Stomach (tissue), 4 donors: Measurements from ENCODE around the gene DNAJC25.

Experiments used
- CTCF ChIP-seq, 7 experiments: fragments of 450-650 bp in 4 of 7; fragments of 200-600 bp in 3 of 7; sonication (generic) in 3 of 7; IDR thresholded peaks; one replicate each; pipeline ENCODE4 v1.5.1; 2016 to 2019; ENCODE audit warnings: antibody characterized with exemption in 7 of 7, control low read depth in 2 of 7, mild to moderate bottlenecking in 1 of 7
- EP300 ChIP-seq: sonication (generic); formaldehyde crosslinking; IDR thresholded peaks from one replicate; pipeline ENCODE4 v1.6.1; 2017; ENCODE audit warnings: antibody characterized with exemption
- POLR2A ChIP-seq, 4 donors: fragments of 450-650 bp; IDR thresholded peaks; one replicate each; pipeline ENCODE4 v1.6.1; 2016; ENCODE audit warnings: antibody characterized with exemption in 4 of 4, control low read depth in 2 of 4, mild to moderate bottlenecking in 1 of 4, moderate library complexity in 1 of 4

GRCh38 chr9:111663301-111663823 lies 32.2 kb downstream of the DNAJC25 start:
- TF ChIP-seq CTCF (IDR thresholded peaks at IDR 0.05): no peak
- TF ChIP-seq EP300: no peak
- no peak for TF ChIP-seq POLR2A (IDR thresholded peaks at IDR 0.05)
